K562 (cell line): ENCODE results near the gene HBB. TPM values are rescaled to one million over a fixed set of nuclear protein-coding genes. Genes with fewer than 3 reads are reported as not detected.

Experiments used
- GTF2A2 ChIP-seq: IDR thresholded peaks from 2 replicates; pipeline ENCODE4 v1.6.1; 2016; ENCODE audit warnings: mild to moderate bottlenecking, missing genetic modification characterization, missing compliant biosample characterization
- IFI16 ChIP-seq: fragments of 250-450 bp; sonication (Bioruptor Pico); IDR thresholded peaks from 2 replicates; pipeline ENCODE4 v2.1.2; 2022; ENCODE audit warnings: mild to moderate bottlenecking, inconsistent platforms
- KLF10 ChIP-seq: fragments of 250-450 bp; sonication (Bioruptor Pico); IDR thresholded peaks from 2 replicates; pipeline ENCODE4 v1.6.1; 2021; ENCODE audit warnings: matching md5 sums
- MAFF ChIP-seq: IDR thresholded peaks from 2 replicates; pipeline ENCODE4 v1.6.1; 2012; ENCODE audit warnings: low read length, improper control_type of control experiment
- MYBL2 ChIP-seq, 2 experiments: fragments of 450-650 bp in 1 of 2; sonication (generic) in 1 of 2; formaldehyde crosslinking in 1 of 2; IDR thresholded peaks; 2 replicates each; pipeline versions ENCODE4 v1.6.1 to v1.8.1; 2017 to 2022; ENCODE audit warnings: borderline replicate concordance in 1 of 2, inconsistent platforms in 1 of 2, low read depth in 1 of 2, mild to moderate bottlenecking in 1 of 2, missing genetic modification reagents in 1 of 2, moderate library complexity in 1 of 2
- PRMT5 ChIP-seq: sonication (generic); formaldehyde crosslinking; IDR thresholded peaks from 2 replicates; pipeline ENCODE4 v1.5.0; 2020; ENCODE audit warnings: missing genetic modification reagents
- RBM39 ChIP-seq: fragments of 200-400 bp; formaldehyde crosslinking; optimal IDR thresholded peaks from 2 replicates; pipeline ENCODE3; 2018; ENCODE audit warnings: low read depth, low read length
- SP1 ChIP-seq: sonication (generic); formaldehyde crosslinking; IDR thresholded peaks from 2 replicates; pipeline ENCODE4 v1.8.1; 2022; ENCODE audit warnings: mild to moderate bottlenecking, missing genetic modification reagents
- ZNF695 ChIP-seq: fragments of 450-650 bp; formaldehyde crosslinking; IDR thresholded peaks from 2 replicates; pipeline ENCODE4 v1.4.0; 2020; ENCODE audit warnings: mild to moderate bottlenecking, moderate library complexity
- ZNF707 ChIP-seq: fragments of 250-450 bp; sonication (Bioruptor Pico); conservative IDR thresholded peaks from 2 replicates; pipeline ENCODE4 v1.8.0; 2022; ENCODE audit warnings: inconsistent platforms, mild to moderate bottlenecking, moderate library complexity
- polyA plus RNA-seq, 8 experiments: library from polyadenylated mRNA; depleted of rRNA in 4 of 8; stranded (reverse) in 5 of 8; unstranded in 3 of 8; fragments of >200 nt; fragmentation: Nextera tagmentation in 2 of 8; fragmentation: Illumina TruSeq in 1 of 8; extraction: Ambion mirVana in 2 of 8; extraction: Trizol in 1 of 8; gene quantifications; 2 replicates each; pipeline versions ENCODE4 v1.2.1 to v1.2.3, GENCODE V29; 2011 to 2014; ENCODE audit warnings: inconsistent platforms in 1 of 8, missing spikeins in 1 of 8
- total RNA-seq, 7 experiments: library from RNA; depleted of rRNA in 6 of 7; stranded (reverse); fragments of >200 nt in 6 of 7; fragmentation: Illumina TruSeq in 2 of 7; extraction: Trizol in 2 of 7; gene quantifications; 2 replicates each; pipeline versions ENCODE4 v1.2.1 to v1.2.3, GENCODE V29; 2011 to 2021; ENCODE audit warnings: low replicate concordance in 1 of 7
- TF ChIP-seq, protein P1 (sequence below), 3 experiments: fragments of 200-800 bp in 1 of 3; fragments of 250-450 bp in 1 of 3; fragments of 450-650 bp in 1 of 3; sonication (Bioruptor Pico) in 1 of 3; sonication (Bioruptor generic) in 1 of 3; formaldehyde crosslinking in 1 of 3; IDR thresholded peaks; 2 replicates each; pipeline versions ENCODE4 v1.6.1 to v1.8.0; 2016 to 2022; ENCODE audit warnings: mild to moderate bottlenecking in 2 of 3, missing genetic modification characterization in 2 of 3, missing compliant biosample characterization in 1 of 3, moderate library complexity in 1 of 3
- TF ChIP-seq, protein P2 (sequence below), 2 experiments: IDR thresholded peaks; 2 replicates each; pipeline ENCODE4 v1.6.1; 2012; ENCODE audit warnings: improper control_type of control experiment in 2 of 2, low read depth in 2 of 2, low read length in 2 of 2, borderline replicate concordance in 1 of 2
- TF ChIP-seq, protein P3 (sequence below): fragments of 250-450 bp; sonication (Bioruptor Pico); IDR thresholded peaks from 2 replicates; pipeline ENCODE4 v1.8.0; 2021; ENCODE audit warnings: borderline replicate concordance, mild to moderate bottlenecking, moderate library complexity; ENCODE audit not compliant: poor library complexity, severe bottlenecking
- TF ChIP-seq, protein P4 (sequence below): sonication (generic); formaldehyde crosslinking; IDR thresholded peaks from 2 replicates; pipeline ENCODE4 v1.4.0; 2020; ENCODE audit warnings: mild to moderate bottlenecking, missing genetic modification reagents
- TF ChIP-seq, protein P5 (sequence below), 2 experiments: fragments of 250-450 bp in 1 of 2; fragments of 450-650 bp in 1 of 2; sonication (Bioruptor Pico) in 1 of 2; IDR thresholded peaks; 2 replicates each; pipeline versions ENCODE4 v1.6.1 to v1.8.0; 2016 to 2021; ENCODE audit warnings: mild to moderate bottlenecking in 2 of 2, moderate library complexity in 2 of 2, missing compliant biosample characterization in 1 of 2, missing genetic modification characterization in 1 of 2

Gene HBB
- total and polyA plus RNA-seq, 9 of the 15 experiments (the other 6 are each of a cell fraction or from before 2014, with no cell fraction given): 0.33 to 3.4 (median 1.2) TPM; not detected in 2

DNA sequence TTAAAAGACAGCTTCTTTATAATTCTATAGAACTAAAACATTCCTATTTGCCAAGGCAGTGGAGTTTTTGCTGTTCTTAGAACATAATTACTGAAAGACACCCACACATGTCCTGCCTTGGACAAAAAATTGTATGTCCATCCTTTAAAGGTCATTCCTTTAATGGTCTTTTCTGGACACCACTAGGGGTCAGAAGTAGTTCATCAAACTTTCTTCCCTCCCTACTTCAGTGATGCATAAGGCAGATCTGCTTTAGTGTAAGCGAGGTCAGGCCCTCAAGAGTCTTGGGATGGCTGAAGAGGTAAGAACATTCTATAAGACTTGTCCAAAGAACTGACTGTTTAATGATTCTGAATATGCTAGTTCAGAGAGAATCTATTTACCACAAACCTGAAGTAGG, 22.1 kb downstream of the HBB start (continued):
- TF ChIP-seq, protein P1, sequence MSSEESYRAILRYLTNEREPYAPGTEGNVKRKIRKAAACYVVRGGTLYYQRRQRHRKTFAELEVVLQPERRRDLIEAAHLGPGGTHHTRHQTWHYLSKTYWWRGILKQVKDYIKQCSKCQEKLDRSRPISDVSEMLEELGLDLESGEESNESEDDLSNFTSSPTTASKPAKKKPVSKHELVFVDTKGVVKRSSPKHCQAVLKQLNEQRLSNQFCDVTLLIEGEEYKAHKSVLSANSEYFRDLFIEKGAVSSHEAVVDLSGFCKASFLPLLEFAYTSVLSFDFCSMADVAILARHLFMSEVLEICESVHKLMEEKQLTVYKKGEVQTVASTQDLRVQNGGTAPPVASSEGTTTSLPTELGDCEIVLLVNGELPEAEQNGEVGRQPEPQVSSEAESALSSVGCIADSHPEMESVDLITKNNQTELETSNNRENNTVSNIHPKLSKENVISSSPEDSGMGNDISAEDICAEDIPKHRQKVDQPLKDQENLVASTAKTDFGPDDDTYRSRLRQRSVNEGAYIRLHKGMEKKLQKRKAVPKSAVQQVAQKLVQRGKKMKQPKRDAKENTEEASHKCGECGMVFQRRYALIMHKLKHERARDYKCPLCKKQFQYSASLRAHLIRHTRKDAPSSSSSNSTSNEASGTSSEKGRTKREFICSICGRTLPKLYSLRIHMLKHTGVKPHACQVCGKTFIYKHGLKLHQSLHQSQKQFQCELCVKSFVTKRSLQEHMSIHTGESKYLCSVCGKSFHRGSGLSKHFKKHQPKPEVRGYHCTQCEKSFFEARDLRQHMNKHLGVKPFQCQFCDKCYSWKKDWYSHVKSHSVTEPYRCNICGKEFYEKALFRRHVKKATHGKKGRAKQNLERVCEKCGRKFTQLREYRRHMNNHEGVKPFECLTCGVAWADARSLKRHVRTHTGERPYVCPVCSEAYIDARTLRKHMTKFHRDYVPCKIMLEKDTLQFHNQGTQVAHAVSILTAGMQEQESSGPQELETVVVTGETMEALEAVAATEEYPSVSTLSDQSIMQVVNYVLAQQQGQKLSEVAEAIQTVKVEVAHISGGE (CRISPR knock-in tag; IDR thresholded peaks at IDR 0.05): no peak
- TF ChIP-seq IFI16 (CRISPR knock-in tag) (no peak), SP1 (CRISPR knock-in tag) (0 out of 2 replicates have a peak, but pooled peaks have one; percentile 36), ZNF707 (CRISPR knock-in tag) (no peak), RBM39 (no peak), PRMT5 (no peak), MAFF (no peak), ZNF695 (CRISPR knock-in tag) (no peak), GTF2A2 (tag) (no peak), MYBL2 (IDR thresholded peaks at IDR 0.05; ENCODE audit: low read depth) (no peak; the same call in 1 of the 2 replicates), MYBL2 (CRISPR knock-in tag; IDR thresholded peaks at IDR 0.05; ENCODE audit: borderline replicate concordance) (no peak), KLF10 (CRISPR knock-in tag) (no peak)
- TF ChIP-seq, protein P2, sequence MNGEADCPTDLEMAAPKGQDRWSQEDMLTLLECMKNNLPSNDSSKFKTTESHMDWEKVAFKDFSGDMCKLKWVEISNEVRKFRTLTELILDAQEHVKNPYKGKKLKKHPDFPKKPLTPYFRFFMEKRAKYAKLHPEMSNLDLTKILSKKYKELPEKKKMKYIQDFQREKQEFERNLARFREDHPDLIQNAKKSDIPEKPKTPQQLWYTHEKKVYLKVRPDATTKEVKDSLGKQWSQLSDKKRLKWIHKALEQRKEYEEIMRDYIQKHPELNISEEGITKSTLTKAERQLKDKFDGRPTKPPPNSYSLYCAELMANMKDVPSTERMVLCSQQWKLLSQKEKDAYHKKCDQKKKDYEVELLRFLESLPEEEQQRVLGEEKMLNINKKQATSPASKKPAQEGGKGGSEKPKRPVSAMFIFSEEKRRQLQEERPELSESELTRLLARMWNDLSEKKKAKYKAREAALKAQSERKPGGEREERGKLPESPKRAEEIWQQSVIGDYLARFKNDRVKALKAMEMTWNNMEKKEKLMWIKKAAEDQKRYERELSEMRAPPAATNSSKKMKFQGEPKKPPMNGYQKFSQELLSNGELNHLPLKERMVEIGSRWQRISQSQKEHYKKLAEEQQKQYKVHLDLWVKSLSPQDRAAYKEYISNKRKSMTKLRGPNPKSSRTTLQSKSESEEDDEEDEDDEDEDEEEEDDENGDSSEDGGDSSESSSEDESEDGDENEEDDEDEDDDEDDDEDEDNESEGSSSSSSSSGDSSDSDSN (IDR thresholded peaks at IDR 0.05; ENCODE audit: borderline replicate concordance in 1 of 2, low read depth in 2 of 2, low read length in 2 of 2): peak in 1 of 2 experiments; percentile 41; a peak in 1 of 4 replicates
- TF ChIP-seq, protein P3, sequence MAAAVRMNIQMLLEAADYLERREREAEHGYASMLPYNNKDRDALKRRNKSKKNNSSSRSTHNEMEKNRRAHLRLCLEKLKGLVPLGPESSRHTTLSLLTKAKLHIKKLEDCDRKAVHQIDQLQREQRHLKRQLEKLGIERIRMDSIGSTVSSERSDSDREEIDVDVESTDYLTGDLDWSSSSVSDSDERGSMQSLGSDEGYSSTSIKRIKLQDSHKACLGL (CRISPR knock-in tag): no peak
- TF ChIP-seq, protein P4, sequence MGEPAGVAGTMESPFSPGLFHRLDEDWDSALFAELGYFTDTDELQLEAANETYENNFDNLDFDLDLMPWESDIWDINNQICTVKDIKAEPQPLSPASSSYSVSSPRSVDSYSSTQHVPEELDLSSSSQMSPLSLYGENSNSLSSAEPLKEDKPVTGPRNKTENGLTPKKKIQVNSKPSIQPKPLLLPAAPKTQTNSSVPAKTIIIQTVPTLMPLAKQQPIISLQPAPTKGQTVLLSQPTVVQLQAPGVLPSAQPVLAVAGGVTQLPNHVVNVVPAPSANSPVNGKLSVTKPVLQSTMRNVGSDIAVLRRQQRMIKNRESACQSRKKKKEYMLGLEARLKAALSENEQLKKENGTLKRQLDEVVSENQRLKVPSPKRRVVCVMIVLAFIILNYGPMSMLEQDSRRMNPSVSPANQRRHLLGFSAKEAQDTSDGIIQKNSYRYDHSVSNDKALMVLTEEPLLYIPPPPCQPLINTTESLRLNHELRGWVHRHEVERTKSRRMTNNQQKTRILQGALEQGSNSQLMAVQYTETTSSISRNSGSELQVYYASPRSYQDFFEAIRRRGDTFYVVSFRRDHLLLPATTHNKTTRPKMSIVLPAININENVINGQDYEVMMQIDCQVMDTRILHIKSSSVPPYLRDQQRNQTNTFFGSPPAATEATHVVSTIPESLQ (CRISPR knock-in tag): no peak
- TF ChIP-seq, protein P5, sequence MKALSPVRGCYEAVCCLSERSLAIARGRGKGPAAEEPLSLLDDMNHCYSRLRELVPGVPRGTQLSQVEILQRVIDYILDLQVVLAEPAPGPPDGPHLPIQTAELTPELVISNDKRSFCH (CRISPR knock-in tag; IDR thresholded peaks at IDR 0.05): no peak
- TF ChIP-seq, protein P5 (tag; IDR thresholded peaks at IDR 0.05): peak; percentile 95
